ENCODE data around the gene KCTD17.

DNA sequence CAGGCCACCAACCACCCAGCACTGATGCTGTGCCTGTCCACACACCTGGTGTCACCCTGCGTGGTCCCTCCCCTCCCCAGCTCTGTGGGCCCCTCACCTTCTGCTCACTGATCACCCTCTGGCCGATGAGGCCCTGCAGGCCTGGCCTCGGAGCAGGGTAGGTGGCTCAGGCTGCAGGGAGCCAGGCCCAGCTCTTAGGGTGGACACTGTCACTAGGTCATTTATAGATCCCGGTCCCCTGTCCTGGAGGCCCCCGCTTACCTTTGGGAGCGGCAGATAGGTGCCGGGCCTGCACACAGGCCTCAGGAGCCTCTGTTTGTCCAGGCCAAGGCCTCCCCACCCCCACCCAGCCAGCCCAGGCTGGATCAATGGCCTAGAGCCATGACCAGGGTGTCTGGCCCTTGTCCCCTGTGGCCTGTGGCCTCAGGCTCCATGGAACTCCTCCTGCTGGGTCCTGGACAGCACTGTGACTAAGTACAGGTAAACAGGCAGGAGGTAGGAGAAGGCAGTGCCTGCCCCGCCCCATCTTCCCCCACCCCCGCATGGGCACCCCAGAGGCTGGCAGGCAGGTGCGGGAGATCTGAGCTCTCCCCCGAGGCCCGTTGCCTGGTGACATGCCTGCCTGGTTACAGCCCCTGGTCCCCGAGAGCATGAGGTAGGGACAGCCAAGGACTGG lies 57.8 kb downstream of the KCTD17 start, which contains the start of gene TMPRSS6:
- TF ChIP-seq, protein P1, sequence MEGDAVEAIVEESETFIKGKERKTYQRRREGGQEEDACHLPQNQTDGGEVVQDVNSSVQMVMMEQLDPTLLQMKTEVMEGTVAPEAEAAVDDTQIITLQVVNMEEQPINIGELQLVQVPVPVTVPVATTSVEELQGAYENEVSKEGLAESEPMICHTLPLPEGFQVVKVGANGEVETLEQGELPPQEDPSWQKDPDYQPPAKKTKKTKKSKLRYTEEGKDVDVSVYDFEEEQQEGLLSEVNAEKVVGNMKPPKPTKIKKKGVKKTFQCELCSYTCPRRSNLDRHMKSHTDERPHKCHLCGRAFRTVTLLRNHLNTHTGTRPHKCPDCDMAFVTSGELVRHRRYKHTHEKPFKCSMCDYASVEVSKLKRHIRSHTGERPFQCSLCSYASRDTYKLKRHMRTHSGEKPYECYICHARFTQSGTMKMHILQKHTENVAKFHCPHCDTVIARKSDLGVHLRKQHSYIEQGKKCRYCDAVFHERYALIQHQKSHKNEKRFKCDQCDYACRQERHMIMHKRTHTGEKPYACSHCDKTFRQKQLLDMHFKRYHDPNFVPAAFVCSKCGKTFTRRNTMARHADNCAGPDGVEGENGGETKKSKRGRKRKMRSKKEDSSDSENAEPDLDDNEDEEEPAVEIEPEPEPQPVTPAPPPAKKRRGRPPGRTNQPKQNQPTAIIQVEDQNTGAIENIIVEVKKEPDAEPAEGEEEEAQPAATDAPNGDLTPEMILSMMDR (IDR thresholded peaks at IDR 0.05; ENCODE audit: insufficient read depth, low read depth, low read length): no peak
- TF ChIP-seq EZH2 (IDR thresholded peaks at IDR 0.05; ENCODE audit: insufficient read depth, low read length): no peak

Measured in astrocyte (in vitro differentiated cells and primary cell).